ENCODE measurements around the gene PCARE. TPM values are rescaled to one million over a fixed set of nuclear protein-coding genes. Genes with fewer than 3 reads are reported as not detected.

PCARE gene
- polyA plus RNA-seq, 1 donor from 2014 or later: not detected

GRCh38 chr2:29023188-29023587 is 51.1 kb downstream of the PCARE start:
- H4K20me1 ChIP-seq (ENCODE audit: insufficient read depth): no peaks in the 10 kb centered on the region
- no peak overlapping the region for H3K4me3 ChIP-seq (ENCODE audit: low read length)
- TF ChIP-seq POLR2AphosphoS5 (IDR thresholded peaks at IDR 0.05) (no peak), SMC3 (conservative IDR thresholded peaks at IDR 0.05; ENCODE audit: poor library complexity) (no peak), EZH2 (IDR thresholded peaks at IDR 0.05; ENCODE audit: borderline replicate concordance, insufficient read depth, low read length, poor library complexity, severe bottlenecking) (no peak), MXI1 (conservative IDR thresholded peaks at IDR 0.05; ENCODE audit: poor library complexity, severe bottlenecking) (no peak), RAD21 (conservative IDR thresholded peaks at IDR 0.05) (no peak), TAF1 (IDR thresholded peaks at IDR 0.05; ENCODE audit: low read depth) (no peak), EP300 (conservative IDR thresholded peaks at IDR 0.05; ENCODE audit: poor library complexity, severe bottlenecking) (no peak), CTCF (IDR thresholded peaks at IDR 0.05; ENCODE audit: poor library complexity, severe bottlenecking) (no peak)
- no peak overlapping the region for H3K9ac ChIP-seq (ENCODE audit: low read length)
- H3K9me2 ChIP-seq (ENCODE audit: insufficient read depth, low read length): no peaks in the 10 kb centered on the region
- no peaks in the 10 kb centered on the region for H3K9me3 ChIP-seq (ENCODE audit: low read length)
- H3K4me2 ChIP-seq (ENCODE audit: low read length): no peak overlapping the region
- H3K79me2 ChIP-seq (replicated peaks; ENCODE audit: insufficient read depth, low read length): no peaks in the 10 kb centered on the region
- H3K36me3 ChIP-seq (ENCODE audit: insufficient read depth, low read length): no peaks in the 10 kb centered on the region
- no peak overlapping the region for H3K27ac ChIP-seq (ENCODE audit: low read length)
- H2AFZ ChIP-seq (ENCODE audit: low read depth, low read length): no peak overlapping the region
- H3K27me3 ChIP-seq (ENCODE audit: insufficient read depth, low read depth, low read length): no peaks in the 10 kb centered on the region
- no peaks in the 10 kb centered on the region for H3F3A ChIP-seq (ENCODE audit: insufficient read depth, low read length, poor library complexity, severe bottlenecking)

GRCh38 chr2:29022679-29023078 is 51.6 kb downstream of the PCARE start:
- Histone ChIP-seq H3K27ac (ENCODE audit: low read length) (no peak overlapping the region), H3K4me3 (ENCODE audit: low read length) (no peak overlapping the region), H3F3A (ENCODE audit: insufficient read depth, low read length, poor library complexity, severe bottlenecking) (no peaks in the 10 kb centered on the region), H4K20me1 (ENCODE audit: insufficient read depth) (no peaks in the 10 kb centered on the region), H3K9ac (ENCODE audit: low read length) (no peak overlapping the region), H3K27me3 (ENCODE audit: insufficient read depth, low read depth, low read length) (no peaks in the 10 kb centered on the region), H3K9me3 (ENCODE audit: low read length) (no peaks in the 10 kb centered on the region), H3K4me2 (ENCODE audit: low read length) (no peak overlapping the region), H3K9me2 (ENCODE audit: insufficient read depth, low read length) (no peaks in the 10 kb centered on the region), H2AFZ (ENCODE audit: low read depth, low read length) (no peak overlapping the region), H3K79me2 (replicated peaks; ENCODE audit: insufficient read depth, low read length) (no peaks in the 10 kb centered on the region), H3K36me3 (ENCODE audit: insufficient read depth, low read length) (no peaks in the 10 kb centered on the region)
- TF ChIP-seq SMC3 (conservative IDR thresholded peaks at IDR 0.05; ENCODE audit: poor library complexity) (no peak), MXI1 (conservative IDR thresholded peaks at IDR 0.05; ENCODE audit: poor library complexity, severe bottlenecking) (no peak)

GRCh38 chr2:29021886-29022285 is 52.4 kb downstream of the PCARE start:
- Histone ChIP-seq H3K4me2 (ENCODE audit: low read length) (no peak overlapping the region), H3K79me2 (replicated peaks; ENCODE audit: insufficient read depth, low read length) (no peaks in the 10 kb centered on the region), H3K4me3 (ENCODE audit: low read length) (no peak overlapping the region), H3F3A (ENCODE audit: insufficient read depth, low read length, poor library complexity, severe bottlenecking) (no peaks in the 10 kb centered on the region), H2AFZ (ENCODE audit: low read depth, low read length) (no peak overlapping the region), H3K9ac (ENCODE audit: low read length) (no peak overlapping the region), H3K36me3 (ENCODE audit: insufficient read depth, low read length) (no peaks in the 10 kb centered on the region), H4K20me1 (ENCODE audit: insufficient read depth) (no peaks in the 10 kb centered on the region), H3K9me3 (ENCODE audit: low read length) (no peaks in the 10 kb centered on the region), H3K9me2 (ENCODE audit: insufficient read depth, low read length) (no peaks in the 10 kb centered on the region), H3K27me3 (ENCODE audit: insufficient read depth, low read depth, low read length) (no peaks in the 10 kb centered on the region), H3K27ac (ENCODE audit: low read length) (no peak overlapping the region)
- TF ChIP-seq EZH2 (IDR thresholded peaks at IDR 0.05; ENCODE audit: borderline replicate concordance, insufficient read depth, low read length, poor library complexity, severe bottlenecking): no peak

Measured in neural cell (in vitro differentiated cells).